Keratinocyte (primary cell): ENCODE data around the gene HLA-DPB1. TPM values are rescaled to one million over a fixed set of nuclear protein-coding genes. Genes with fewer than 3 reads are reported as not detected.

ENCODE experiments used
- DNase-seq: peaks from one replicate; pipeline ENCODE4 v3.0.0-alpha.2; 2011; ENCODE audit warnings: low read depth, missing footprints, low spot score
- FAIRE-seq: peaks from 2 replicates; lab custom pipeline; 2011; peaks lifted over from hg19 to GRCh38; lab: Jason Lieb, UNC
- H2AFZ ChIP-seq: 2 replicates; pipeline ENCODE4 v1.6.0; 2012; ENCODE audit warnings: low read length, control low read depth, inconsistent platforms; ENCODE audit not compliant: control insufficient read depth
- H3K27ac ChIP-seq: 2 replicates; pipeline ENCODE4 v1.5.1; 2011; ENCODE audit warnings: low read length; ENCODE audit not compliant: control insufficient read depth, insufficient read depth
- H3K27me3 ChIP-seq: 3 replicates; pipeline ENCODE4 v1.6.0; 2011; ENCODE audit warnings: low read length; ENCODE audit not compliant: control insufficient read depth, insufficient read depth; ENCODE audit errors: extremely low read depth
- H3K36me3 ChIP-seq, 2 experiments: 2 replicates in 1 of 2; 3 replicates in 1 of 2; pipeline ENCODE4 v1.5.1; 2011; ENCODE audit warnings: low read length in 2 of 2, mild to moderate bottlenecking in 1 of 2; ENCODE audit not compliant: control insufficient read depth in 2 of 2, insufficient read depth in 2 of 2; ENCODE audit errors: extremely low read depth in 1 of 2
- H3K4me1 ChIP-seq: 3 replicates; pipeline ENCODE4 v1.5.1; 2011; ENCODE audit warnings: low read length; ENCODE audit not compliant: control insufficient read depth, insufficient read depth; ENCODE audit errors: extremely low read depth
- H3K4me2 ChIP-seq: 3 replicates; pipeline ENCODE4 v1.6.0; 2011; ENCODE audit warnings: low read depth, low read length; ENCODE audit not compliant: control insufficient read depth, insufficient read depth; ENCODE audit errors: extremely low read depth
- H3K4me3 ChIP-seq, 3 experiments: fragments of 200-600 bp in 1 of 3; sonication (generic) in 1 of 3; 2 replicates in 2 of 3; 3 replicates in 1 of 3; pipeline ENCODE4 v1.5.1; 2011 to 2016; ENCODE audit warnings: low read length in 3 of 3, mild to moderate bottlenecking in 3 of 3, control low read depth in 2 of 3, inconsistent platforms in 1 of 3, low read depth in 1 of 3, mixed read lengths in 1 of 3, mixed run types in 1 of 3, moderate library complexity in 1 of 3; ENCODE audit not compliant: control insufficient read depth in 2 of 3, insufficient read depth in 2 of 3; ENCODE audit errors: extremely low read depth in 1 of 3
- H3K79me2 ChIP-seq: 2 replicates; pipeline ENCODE4 v1.6.0; 2012; ENCODE audit warnings: low read length; ENCODE audit not compliant: control insufficient read depth, insufficient read depth
- H3K9ac ChIP-seq: 3 replicates; pipeline ENCODE4 v1.6.0; 2011; ENCODE audit warnings: low read length; ENCODE audit not compliant: control insufficient read depth, insufficient read depth; ENCODE audit errors: extremely low read depth
- H3K9me1 ChIP-seq: 3 replicates; pipeline ENCODE4 v1.6.0; 2011; ENCODE audit warnings: low read length; ENCODE audit not compliant: control insufficient read depth, insufficient read depth; ENCODE audit errors: extremely low read depth
- H3K9me3 ChIP-seq: 2 replicates; pipeline ENCODE4 v1.5.1; 2012; ENCODE audit warnings: low read depth, low read length; ENCODE audit not compliant: control insufficient read depth
- H4K20me1 ChIP-seq: 3 replicates; pipeline ENCODE4 v1.6.0; 2011; ENCODE audit warnings: low read length; ENCODE audit not compliant: control insufficient read depth, insufficient read depth; ENCODE audit errors: extremely low read depth
- CTCF ChIP-seq, 3 experiments: IDR thresholded peaks in 1 of 3; conservative IDR thresholded peaks in 1 of 3; optimal IDR thresholded peaks in 1 of 3; 2 replicates in 2 of 3; 3 replicates in 1 of 3; pipeline versions ENCODE3 to v1.5.1; 2011; ENCODE audit warnings: low read length in 3 of 3, mild to moderate bottlenecking in 3 of 3, moderate library complexity in 2 of 3, control low read depth in 1 of 3, inconsistent platforms in 1 of 3; ENCODE audit not compliant: insufficient read depth in 2 of 3; ENCODE audit errors: extremely low read depth in 1 of 3
- EZH2 ChIP-seq: IDR thresholded peaks from one replicate; pipeline ENCODE4 v1.6.1; 2012; ENCODE audit warnings: inconsistent platforms, mild to moderate bottlenecking, low read length, moderate library complexity
- dilution Hi-C: fragments of 300-500 bp; cut with MboI; formaldehyde crosslinking; loops from one replicate; pipeline ENCODE4 v1.7.0; 2020; ENCODE audit warnings: low sequenced_read_pairs; ENCODE audit not compliant: extremely low pct_ligation_motif_present
- polyA plus RNA-seq, 5 experiments: library from polyadenylated mRNA; depleted of rRNA in 3 of 5; stranded (reverse) in 3 of 5; stranded (forward) in 1 of 5; unstranded in 1 of 5; fragments of >200 nt; gene quantifications; 1 replicate in 1 of 5; 2 replicates in 3 of 5; 3 replicates in 1 of 5; pipeline versions ENCODE4 v1.2.1 to v1.2.3, GENCODE V29; 2011 to 2012; ENCODE audit warnings: missing spikeins in 2 of 5, low read depth in 1 of 5, low replicate concordance in 1 of 5

Gene HLA-DPB1
- polyA plus RNA-seq, 1 donor (not counting 4 experiments of a cell fraction or from before 2014, with no cell fraction given), result 0.13 TPM

- Histone ChIP-seq H3K27ac (no peak overlapping the region), H3K9me3 (no peaks in the 10 kb centered on the region), H4K20me1 (no peaks in the 10 kb centered on the region), H3K4me3 (no peak overlapping the region), H2AFZ (no peak overlapping the region), H3K4me1 (no peaks in the 10 kb centered on the region), H3K9ac (no peak overlapping the region), H3K9me1 (no peaks in the 10 kb centered on the region), H3K27me3 (peaks cover 62% of the 10 kb centered on the region), H3K4me2 (no peak overlapping the region), H3K79me2 (no peaks in the 10 kb centered on the region), H3K36me3 (no peaks in the 10 kb centered on the region)
- TF ChIP-seq CTCF (optimal IDR thresholded peaks at IDR 0.05 in 1 of 3, IDR thresholded peaks at IDR 0.05 in 1 of 3, conservative IDR thresholded peaks at IDR 0.05 in 1 of 3; ENCODE audit: extremely low read depth in 1 of 3, insufficient read depth in 2 of 3, low read length in 3 of 3) (no peak), EZH2 (no peak)
- dilution Hi-C loops, result no loop called here
- DNase-seq (no peak), FAIRE-seq (no peak)
These were observed 5.5 kb downstream of the HLA-DPB1 start for GRCh38 chr6:33081098-33081824.

GRCh38 chr6:33082702-33083101 is 6.9 kb downstream of the HLA-DPB1 start:
- no peaks in the 10 kb centered on the region for H3K4me1 ChIP-seq
- FAIRE-seq (no peak), DNase-seq (no peak)
- H3K4me3 ChIP-seq, result no peak overlapping the region
- H3K36me3 ChIP-seq, result no peaks in the 10 kb centered on the region
- dilution Hi-C loops, result no loop called here
- no peaks in the 10 kb centered on the region for H3K9me1 ChIP-seq
- H3K4me2 ChIP-seq, result no peak overlapping the region
- TF ChIP-seq CTCF (optimal IDR thresholded peaks at IDR 0.05 in 1 of 3, IDR thresholded peaks at IDR 0.05 in 1 of 3, conservative IDR thresholded peaks at IDR 0.05 in 1 of 3; ENCODE audit: extremely low read depth in 1 of 3, insufficient read depth in 2 of 3, low read length in 3 of 3) (peak; percentile 20 to 49 (median 40)), EZH2 (no peak)
- peaks cover 62% of the 10 kb centered on the region for H3K27me3 ChIP-seq
- H3K9ac ChIP-seq, result no peak overlapping the region
- no peak overlapping the region for H3K27ac ChIP-seq
- no peaks in the 10 kb centered on the region for H3K79me2 ChIP-seq
- H2AFZ ChIP-seq, result no peak overlapping the region
- no peaks in the 10 kb centered on the region for H3K9me3 ChIP-seq
- H4K20me1 ChIP-seq, result no peaks in the 10 kb centered on the region
